ENCODE measurements around the gene NHEJ1.
A peak's percentile ranks its signal among the peaks of the same experiment; 100 is the strongest.

Gene NHEJ1

DNA sequence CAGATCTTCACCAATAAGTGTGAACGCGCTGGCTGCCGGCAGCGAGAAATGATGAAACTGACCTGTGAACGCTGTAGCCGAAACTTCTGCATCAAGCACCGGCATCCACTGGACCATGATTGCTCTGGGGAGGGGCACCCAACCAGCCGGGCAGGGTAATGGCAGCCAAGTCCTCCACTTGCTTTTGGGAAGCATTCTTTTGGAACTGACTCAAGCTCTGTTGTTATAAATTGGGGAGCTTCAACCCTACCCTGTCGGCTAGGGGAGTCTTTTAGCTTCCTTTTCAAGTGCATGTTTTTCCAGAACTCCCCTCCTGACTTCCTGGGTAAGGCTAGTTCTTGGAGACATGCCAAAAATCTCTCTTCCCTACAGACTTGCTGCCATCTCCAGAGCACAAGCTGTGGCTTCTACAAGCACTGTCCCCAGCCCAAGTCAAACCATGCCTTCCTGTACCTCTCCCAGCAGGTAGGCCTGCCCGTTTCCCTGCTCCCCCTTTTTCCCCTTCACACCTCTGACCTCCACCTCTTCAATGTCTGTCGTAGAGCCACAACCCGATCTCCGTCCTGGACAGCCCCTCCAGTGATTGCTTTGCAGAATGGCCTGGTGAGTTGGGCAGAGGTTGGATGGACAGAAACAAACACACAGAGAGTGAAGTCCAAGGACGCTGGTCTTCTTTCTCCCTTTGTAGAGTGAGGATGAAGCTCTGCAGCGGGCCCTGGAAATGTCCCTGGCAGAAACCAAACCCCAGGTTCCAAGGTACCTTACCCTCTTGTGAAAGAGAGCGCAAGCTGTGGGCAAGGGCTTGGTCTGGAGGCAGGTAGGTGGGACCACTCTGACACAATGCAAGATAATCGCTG lies 47.5 kb upstream of the NHEJ1 start:
- no peaks in the 10 kb centered on the region for H3K79me2 ChIP-seq (ENCODE audit: insufficient read depth, low read length)
- H3K4me2 ChIP-seq (ENCODE audit: low read length) = peak overlapping the region; percentile 86
- H3K9me3 ChIP-seq (ENCODE audit: low read length) = peaks cover 6% of the 10 kb centered on the region; the same call in 1 of the 2 replicates
- no peaks in the 10 kb centered on the region for H3K9me2 ChIP-seq (ENCODE audit: low read depth, low read length)
- H3F3A ChIP-seq (ENCODE audit: insufficient read depth, low read length) = 0 out of 2 replicates have a peak, but pooled peaks cover 3% of the 10 kb centered on the region
- H4K20me1 ChIP-seq (ENCODE audit: insufficient read depth, low read length) = no peaks in the 10 kb centered on the region
- no peak overlapping the region for H2AFZ ChIP-seq (ENCODE audit: low read length)
- peak overlapping the region; percentile 55 for H3K27ac ChIP-seq (ENCODE audit: low read depth, low read length, poor library complexity, severe bottlenecking)
- H3K27me3 ChIP-seq (ENCODE audit: insufficient read depth, low read length) = no peaks in the 10 kb centered on the region
- H3K4me1 ChIP-seq (ENCODE audit: insufficient read depth, low read length, severe bottlenecking) = peaks cover 21% of the 10 kb centered on the region
- peak overlapping the region; percentile 70 for H3K4me3 ChIP-seq (ENCODE audit: low read depth, low read length, poor library complexity, severe bottlenecking)
- peak overlapping the region; percentile 82 for H3K9ac ChIP-seq (ENCODE audit: low read length)
- TF ChIP-seq, protein P1, sequence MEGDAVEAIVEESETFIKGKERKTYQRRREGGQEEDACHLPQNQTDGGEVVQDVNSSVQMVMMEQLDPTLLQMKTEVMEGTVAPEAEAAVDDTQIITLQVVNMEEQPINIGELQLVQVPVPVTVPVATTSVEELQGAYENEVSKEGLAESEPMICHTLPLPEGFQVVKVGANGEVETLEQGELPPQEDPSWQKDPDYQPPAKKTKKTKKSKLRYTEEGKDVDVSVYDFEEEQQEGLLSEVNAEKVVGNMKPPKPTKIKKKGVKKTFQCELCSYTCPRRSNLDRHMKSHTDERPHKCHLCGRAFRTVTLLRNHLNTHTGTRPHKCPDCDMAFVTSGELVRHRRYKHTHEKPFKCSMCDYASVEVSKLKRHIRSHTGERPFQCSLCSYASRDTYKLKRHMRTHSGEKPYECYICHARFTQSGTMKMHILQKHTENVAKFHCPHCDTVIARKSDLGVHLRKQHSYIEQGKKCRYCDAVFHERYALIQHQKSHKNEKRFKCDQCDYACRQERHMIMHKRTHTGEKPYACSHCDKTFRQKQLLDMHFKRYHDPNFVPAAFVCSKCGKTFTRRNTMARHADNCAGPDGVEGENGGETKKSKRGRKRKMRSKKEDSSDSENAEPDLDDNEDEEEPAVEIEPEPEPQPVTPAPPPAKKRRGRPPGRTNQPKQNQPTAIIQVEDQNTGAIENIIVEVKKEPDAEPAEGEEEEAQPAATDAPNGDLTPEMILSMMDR (IDR thresholded peaks at IDR 0.05; ENCODE audit: low read length) = no peak
- TF ChIP-seq EZH2 (IDR thresholded peaks at IDR 0.05; ENCODE audit: borderline replicate concordance, low read length) = no peak
- peaks cover 51% of the 10 kb centered on the region for H3K36me3 ChIP-seq (ENCODE audit: insufficient read depth, low read length)

GRCh38 chr2:219207134-219207883 lies 46.7 kb upstream of the NHEJ1 start:
- Histone ChIP-seq H3K4me2 (ENCODE audit: low read length) (peak overlapping the region; percentile 86), H3K79me2 (ENCODE audit: insufficient read depth, low read length) (no peaks in the 10 kb centered on the region), H3K36me3 (ENCODE audit: insufficient read depth, low read length) (peaks cover 43% of the 10 kb centered on the region), H4K20me1 (ENCODE audit: insufficient read depth, low read length) (no peaks in the 10 kb centered on the region), H3K9ac (ENCODE audit: low read length) (peak overlapping the region; percentile 82), H3F3A (ENCODE audit: insufficient read depth, low read length) (0 out of 2 replicates have a peak, but pooled peaks cover 3% of the 10 kb centered on the region), H3K9me3 (ENCODE audit: low read length) (peaks cover 6% of the 10 kb centered on the region; the same call in 1 of the 2 replicates), H3K4me1 (ENCODE audit: insufficient read depth, low read length, severe bottlenecking) (peaks cover 21% of the 10 kb centered on the region), H3K27me3 (ENCODE audit: insufficient read depth, low read length) (no peaks in the 10 kb centered on the region), H3K9me2 (ENCODE audit: low read depth, low read length) (no peaks in the 10 kb centered on the region), H3K4me3 (ENCODE audit: low read depth, low read length, poor library complexity, severe bottlenecking) (peak overlapping the region; percentile 70), H2AFZ (ENCODE audit: low read length) (no peak overlapping the region), H3K27ac (ENCODE audit: low read depth, low read length, poor library complexity, severe bottlenecking) (peak overlapping the region; percentile 77)
- no peak for TF ChIP-seq EZH2 (IDR thresholded peaks at IDR 0.05; ENCODE audit: borderline replicate concordance, low read length)
- TF ChIP-seq, protein P1 (IDR thresholded peaks at IDR 0.05; ENCODE audit: low read length) = no peak

- Histone ChIP-seq H3K4me2 (ENCODE audit: low read length) (peak within 1 kb of the TSS; percentile 86), H3K9me3 (ENCODE audit: low read length) (peaks cover 6% of the 10 kb centered on the region; the same call in 1 of the 2 replicates), H3K27me3 (ENCODE audit: insufficient read depth, low read length) (no peaks in the 10 kb centered on the region), H3K27ac (ENCODE audit: low read depth, low read length, poor library complexity, severe bottlenecking) (peak within 1 kb of the TSS; percentile 77), H3F3A (ENCODE audit: insufficient read depth, low read length) (0 out of 2 replicates have a peak, but pooled peaks cover 3% of the 10 kb centered on the region), H3K9me2 (ENCODE audit: low read depth, low read length) (no peaks in the 10 kb centered on the region), H3K79me2 (ENCODE audit: insufficient read depth, low read length) (no peaks in the 10 kb centered on the region), H2AFZ (ENCODE audit: low read length) (peak within 1 kb of the TSS; percentile 24; the same call in 1 of the 2 replicates), H3K4me1 (ENCODE audit: insufficient read depth, low read length, severe bottlenecking) (peaks cover 21% of the 10 kb centered on the region), H4K20me1 (ENCODE audit: insufficient read depth, low read length) (no peaks in the 10 kb centered on the region), H3K4me3 (ENCODE audit: low read depth, low read length, poor library complexity, severe bottlenecking) (peak within 1 kb of the TSS; percentile 70), H3K9ac (ENCODE audit: low read length) (peak within 1 kb of the TSS; percentile 82), H3K36me3 (ENCODE audit: insufficient read depth, low read length) (peaks cover 38% of the 10 kb centered on the region; the same call in 1 of the 2 replicates)
- TF ChIP-seq EZH2 (IDR thresholded peaks at IDR 0.05; ENCODE audit: borderline replicate concordance, low read length) = no peak
- TF ChIP-seq, protein P1 (IDR thresholded peaks at IDR 0.05; ENCODE audit: low read length) = no peak
Measured at GRCh38 chr2:219206328-219207133, 45.9 kb upstream of the NHEJ1 start, which contains the start of gene ZFAND2B. TSS of gene ZFAND2B (plus strand) at chr2:219206782. CDS start at chr2:219206988, 206 bp downstream.

Data from OCI-LY1 (cell line).